Activated CD4-positive, alpha-beta memory T cell treated with anti-CD3 and anti-CD28 coated beads for 36 hours (primary cell): ENCODE data around the gene TRPV4. TPM values are rescaled to one million over a fixed set of nuclear protein-coding genes. Genes with fewer than 3 reads are reported as not detected.
A peak's percentile ranks its signal among the peaks of the same experiment; 100 is the strongest.

Experiments used
- CTCF ChIA-PET: fragments of 350-600 bp; sonication (Branson Sonifier 250); formaldehyde crosslinking; loops from one replicate; lab custom pipeline; 2021; ENCODE audit warnings: antibody characterized with exemption, inconsistent platforms; lab: Charles Lee
- POLR2A ChIA-PET: fragments of 350-600 bp; sonication (Branson Sonifier 250); formaldehyde crosslinking; loops from one replicate; lab custom pipeline; 2021; ENCODE audit warnings: antibody characterized with exemption; lab: Charles Lee
- DNase-seq: peaks from one replicate; pipeline ENCODE4 v3.0.0-alpha.2; 2020
- H3K27ac Mint-ChIP-seq: one replicate; pipeline ENCODE4 v1.8.0; 2021; ENCODE audit warnings: mixed read lengths
- H3K27me3 Mint-ChIP-seq: one replicate; pipeline ENCODE4 v1.8.0; 2021; ENCODE audit warnings: mixed read lengths
- H3K36me3 Mint-ChIP-seq: one replicate; pipeline ENCODE4 v1.8.0; 2021; ENCODE audit warnings: mixed read lengths
- H3K4me1 Mint-ChIP-seq: one replicate; pipeline ENCODE4 v1.8.0; 2021; ENCODE audit warnings: low read depth, mixed read lengths
- H3K4me3 Mint-ChIP-seq: one replicate; pipeline ENCODE4 v1.8.0; 2021; ENCODE audit warnings: mild to moderate bottlenecking, mixed read lengths
- H3K9me3 Mint-ChIP-seq: one replicate; pipeline ENCODE4 v1.8.0; 2021; ENCODE audit warnings: mixed read lengths
- intact Hi-C: fragments of 100-400 bp; cut with micrococcal nuclease; formaldehyde crosslinking; loops from one replicate; pipeline ENCODE4 v1.15.1; 2023
- microRNA-seq: library from miRNA; unstranded; fragments of <30 nt; microRNA quantifications from one replicate; pipeline ENCODE4 v1.2.0, GENCODE V29; 2022; ENCODE audit warnings: borderline number of aligned reads, borderline microRNAs expressed, borderline replicate concordance
- total RNA-seq, 2 experiments: library from RNA; stranded (reverse); gene quantifications; one replicate each; pipeline ENCODE4 v1.2.3, GENCODE V29; 2021

The TRPV4 gene
- total RNA-seq, 2 experiments from 2014 or later, result not detected

GRCh38 chr12:109737126-109737525 lies 96.1 kb downstream of the TRPV4 start:
- ChIA-PET CTCF (no interaction called here), POLR2A (no interaction called here)
- H3K36me3 Mint-ChIP-seq, result no peaks in the 10 kb centered on the region
- no peak overlapping the region for H3K4me3 Mint-ChIP-seq
- H3K4me1 Mint-ChIP-seq, result no peaks in the 10 kb centered on the region
- no peak for DNase-seq
- peaks cover 23% of the 10 kb centered on the region for H3K27me3 Mint-ChIP-seq
- H3K9me3 Mint-ChIP-seq, result no peaks in the 10 kb centered on the region
- intact Hi-C loops, result no loop called here
- no peak overlapping the region for H3K27ac Mint-ChIP-seq

- peaks cover 23% of the 10 kb centered on the region for H3K27me3 Mint-ChIP-seq
- no peak overlapping the region for H3K27ac Mint-ChIP-seq
- CTCF ChIA-PET, result no interaction called here
- DNase-seq, result peak; percentile 42
- no peaks in the 10 kb centered on the region for H3K9me3 Mint-ChIP-seq
- no peak overlapping the region for H3K4me3 Mint-ChIP-seq
- H3K4me1 Mint-ChIP-seq, result no peaks in the 10 kb centered on the region
- intact Hi-C loops, result no loop called here
- POLR2A ChIA-PET, result no interaction called here
- H3K36me3 Mint-ChIP-seq, result no peaks in the 10 kb centered on the region
Measured at GRCh38 chr12:109736552-109737108, 96.6 kb downstream of the TRPV4 start.

- POLR2A ChIA-PET, result no interaction called here
Measured at GRCh38 chr12:109735825-109736551, 97.2 kb downstream of the TRPV4 start.

GRCh38 chr12:109735051-109735521 lies 98.1 kb downstream of the TRPV4 start:
- ChIA-PET POLR2A (no interaction called here), CTCF (interaction anchor here (1.6 kb wide), 1 partner anchor 137 kb away, joined by 5 read pairs; no protein-coding TSS in a partner anchor)
- no peaks in the 10 kb centered on the region for H3K36me3 Mint-ChIP-seq
- no peaks in the 10 kb centered on the region for H3K9me3 Mint-ChIP-seq
- no peak for DNase-seq
- H3K4me3 Mint-ChIP-seq, result no peak overlapping the region
- H3K27me3 Mint-ChIP-seq, result peaks cover 19% of the 10 kb centered on the region
- H3K4me1 Mint-ChIP-seq, result no peaks in the 10 kb centered on the region
- H3K27ac Mint-ChIP-seq, result no peak overlapping the region
- intact Hi-C loops, result no loop called here

More at GRCh38 chr12:109735825-109736551, 97.2 kb downstream of the TRPV4 start:
- no peaks in the 10 kb centered on the region for H3K9me3 Mint-ChIP-seq
- no peak overlapping the region for H3K4me3 Mint-ChIP-seq
- H3K27ac Mint-ChIP-seq, result no peak overlapping the region
- no peaks in the 10 kb centered on the region for H3K36me3 Mint-ChIP-seq
- no peak for DNase-seq
- H3K27me3 Mint-ChIP-seq, result peaks cover 23% of the 10 kb centered on the region
- intact Hi-C loops, result no loop called here
- no peaks in the 10 kb centered on the region for H3K4me1 Mint-ChIP-seq
- CTCF ChIA-PET, result interaction anchor here (0.8 kb wide), 1 partner anchor 138 kb away, joined by 3 read pairs; no protein-coding TSS in a partner anchor

GRCh38 chr12:109734219-109735000 lies 98.8 kb downstream of the TRPV4 start:
- CTCF ChIA-PET, result interaction anchor here (1.6 kb wide), 1 partner anchor 136 kb away, joined by 5 read pairs; no protein-coding TSS in a partner anchor
- H3K9me3 Mint-ChIP-seq, result no peaks in the 10 kb centered on the region
- no peaks in the 10 kb centered on the region for H3K36me3 Mint-ChIP-seq
- H3K27ac Mint-ChIP-seq, result no peak overlapping the region
- intact Hi-C loops, result no loop called here
- H3K4me3 Mint-ChIP-seq, result no peak overlapping the region
- DNase-seq, result no peak
- H3K27me3 Mint-ChIP-seq, result peaks cover 19% of the 10 kb centered on the region
- H3K4me1 Mint-ChIP-seq, result no peaks in the 10 kb centered on the region
- POLR2A ChIA-PET, result no interaction called here

Small RNA genes within 50 kb of the gene (microRNA-seq; reads per million reads assigned to microRNA genes)
- gene MIR4497, result not detected

Other genes starting within 250 kb of the TRPV4 start
- gene FAM222A, start 119.6 kb downstream of the TRPV4 start, total RNA-seq, result under 1 TPM; 0.29 to 0.55 TPM
- gene GLTP, start 47.1 kb upstream of the TRPV4 start, total RNA-seq, result 10 to 100 TPM; 20.9 to 21.1 TPM
- gene TCHP, start 66.9 kb upstream of the TRPV4 start, total RNA-seq, result 10 to 100 TPM; 21.2 to 21.3 TPM
- gene GIT2, start 163.0 kb upstream of the TRPV4 start, total RNA-seq, result 10 to 100 TPM; 52.1 to 56.7 TPM
- gene ANKRD13A, start 166.0 kb upstream of the TRPV4 start, total RNA-seq, result 10 to 100 TPM; 45.0 to 46.6 TPM
- 10 to 100 TPM; 14.2 to 17.1 TPM for gene C12orf76, start 215.1 kb upstream of the TRPV4 start, total RNA-seq